T follicular helper cell (primary cell): ENCODE measurements around the gene FAM13B.
"Not testable (repeated sequence)": the region's sequence is repeated elsewhere in the genome, so short reads cannot be mapped to it uniquely, and the experiment has no call there.

Experiments used
- DNase-seq: peaks from one replicate; pipeline ENCODE4 v3.0.0-alpha.2; 2020; ENCODE audit warnings: low read depth
- total RNA-seq, 2 experiments: gene quantifications; one replicate each; lab custom pipeline; 2026; lab: John Stamatoyannopoulos, UW

FAM13B gene
- 70.5 to 116 reads per million in 2 experiments for total RNA-seq

GRCh38 chr5:138032572-138033385 is at the start of gene FAM13B:
TSS of gene FAM13B (minus strand) at chr5:138033079. CDS start at chr5:138019111, 13,968 bp downstream.
- DNase-seq, result peak; percentile 72

- no peak for DNase-seq
Observed at GRCh38 chr5:138082033-138082432, 49.2 kb upstream of the FAM13B start.

GRCh38 chr5:138078006-138078643 is 45.2 kb upstream of the FAM13B start:
- no peak for DNase-seq

DNA sequence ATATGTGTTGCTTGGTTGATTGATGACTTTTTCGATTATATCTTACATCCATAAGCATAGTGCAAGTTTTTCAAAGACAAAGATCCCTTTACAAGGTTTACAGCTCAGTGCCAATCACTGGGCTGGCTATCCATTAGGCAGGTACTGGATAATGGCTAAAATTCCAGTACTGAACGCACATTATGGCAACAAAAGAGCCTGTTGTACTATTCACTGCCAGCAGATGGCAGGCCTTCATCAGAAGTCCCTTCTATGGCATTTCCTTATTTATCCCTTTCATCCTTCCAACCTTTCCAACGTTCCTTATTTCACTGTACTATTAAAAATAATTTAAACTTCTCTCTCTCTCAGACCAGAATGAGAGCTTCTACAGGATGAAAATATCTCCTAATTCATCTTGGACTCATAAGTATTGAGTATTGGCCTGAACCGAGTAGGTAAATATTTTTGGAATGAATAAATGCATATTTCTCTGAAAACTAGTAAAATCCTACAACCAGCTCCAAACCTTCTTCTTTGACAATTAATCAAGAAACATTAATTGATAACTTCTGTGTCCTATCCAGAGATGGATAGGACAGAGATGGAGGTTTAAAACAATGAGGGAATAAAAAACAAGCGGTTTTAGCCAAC is 44.3 kb upstream of the FAM13B start:
- DNase-seq, result peak; percentile 30

DNA sequence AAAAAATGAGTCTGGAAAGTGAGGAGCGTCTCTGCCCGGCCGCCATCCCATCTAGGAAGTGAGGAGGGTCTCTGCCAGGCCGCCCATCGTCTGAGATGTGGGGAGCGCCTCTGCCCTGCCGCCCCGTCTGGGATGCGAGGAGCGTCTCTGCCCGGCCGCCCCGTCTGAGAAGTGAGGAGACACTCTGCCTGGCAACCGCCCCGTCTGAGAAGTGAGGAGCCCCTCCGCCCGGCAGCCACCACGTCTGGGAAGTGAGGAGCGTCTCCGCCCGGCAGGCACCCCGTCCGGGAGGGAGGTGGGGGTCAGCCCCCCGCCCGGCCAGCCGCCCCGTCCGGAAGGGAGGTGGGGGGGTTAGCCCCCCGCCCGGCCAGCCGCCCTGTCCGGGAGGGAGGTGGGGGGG is 37.1 kb upstream of the FAM13B start:
- not testable (repeated sequence) for DNase-seq

DNA sequence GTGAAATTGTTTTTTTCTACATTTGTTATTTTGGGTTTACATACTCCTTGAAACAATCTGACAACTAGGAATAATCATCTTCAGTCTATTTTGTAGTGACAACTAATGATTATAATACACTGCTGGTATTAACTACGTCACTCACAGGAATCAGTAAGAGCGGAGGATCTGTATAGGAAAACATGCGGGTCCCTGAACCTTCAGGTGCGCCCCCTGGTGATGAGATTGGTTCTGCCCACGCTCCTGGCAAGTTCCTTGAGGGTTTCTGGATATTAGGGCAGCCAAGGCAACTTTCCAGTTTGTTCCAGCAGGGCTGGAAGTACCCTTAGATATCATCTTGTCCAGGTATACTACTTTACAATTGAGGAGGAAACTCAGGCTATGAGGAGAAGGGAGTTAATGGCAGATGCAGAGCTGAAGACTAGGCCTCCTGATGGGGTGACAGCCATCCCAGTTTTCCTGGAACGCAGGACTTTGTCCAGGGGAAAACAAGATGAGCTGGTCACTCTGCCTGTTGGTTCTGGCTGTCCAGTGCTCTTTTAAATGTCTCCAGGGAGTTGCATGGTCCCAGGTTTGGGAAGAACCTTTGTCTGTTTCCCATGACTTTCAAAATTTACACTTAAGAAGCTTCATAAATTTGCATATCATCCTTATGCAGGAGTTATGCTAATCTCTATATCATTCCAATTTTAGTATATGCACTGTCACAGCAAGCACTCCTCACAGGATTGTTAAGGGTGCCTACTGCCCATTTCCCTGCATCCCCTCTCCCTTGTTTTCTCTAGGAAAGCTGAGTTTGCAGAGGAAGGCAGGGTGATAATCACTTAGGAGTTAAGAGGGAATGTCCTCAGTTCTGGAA is 36.1 kb upstream of the FAM13B start:
- DNase-seq, result peak; percentile 58

DNA sequence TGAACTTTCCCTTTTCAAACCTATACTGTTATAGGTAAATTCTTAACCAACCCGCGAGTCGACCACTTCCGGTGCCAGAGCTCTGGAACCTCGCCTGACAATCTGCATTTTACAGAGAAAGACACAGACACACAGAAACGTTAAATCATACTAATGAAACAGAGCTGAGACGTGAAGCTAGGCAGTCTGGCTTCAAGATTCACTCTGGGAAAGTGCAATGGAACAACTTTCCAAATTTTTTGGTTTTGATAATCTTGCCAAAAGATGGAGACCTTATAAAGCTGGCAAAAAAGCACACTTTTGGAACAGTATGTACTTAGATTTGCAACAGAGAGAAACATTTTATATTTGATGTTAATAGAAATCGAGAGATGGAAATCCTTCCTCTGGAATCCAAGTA is 35.1 kb upstream of the FAM13B start:
- DNase-seq, result no peak

DNA sequence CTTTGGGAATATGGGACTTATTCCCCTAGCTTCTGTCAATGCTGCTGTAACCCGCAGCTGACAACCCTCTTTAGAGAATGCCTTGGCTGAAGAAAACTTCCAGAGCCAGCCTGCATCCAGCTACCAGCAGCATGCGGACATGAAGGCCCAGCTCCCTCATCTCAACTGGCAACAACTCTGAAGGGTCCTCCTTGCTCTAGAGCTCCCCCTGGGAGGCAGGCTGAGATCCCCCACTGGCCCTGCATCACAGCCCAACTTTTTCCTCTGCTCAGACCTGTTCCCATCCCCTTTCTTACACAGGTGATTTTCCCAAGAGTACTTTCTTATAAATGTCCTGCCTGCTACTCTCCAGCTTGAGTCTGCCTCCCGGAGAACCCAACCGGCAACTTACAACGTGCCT is 32.2 kb upstream of the FAM13B start:
- no peak for DNase-seq

GRCh38 chr5:138064526-138064925 is 31.6 kb upstream of the FAM13B start:
- no peak for DNase-seq

DNA sequence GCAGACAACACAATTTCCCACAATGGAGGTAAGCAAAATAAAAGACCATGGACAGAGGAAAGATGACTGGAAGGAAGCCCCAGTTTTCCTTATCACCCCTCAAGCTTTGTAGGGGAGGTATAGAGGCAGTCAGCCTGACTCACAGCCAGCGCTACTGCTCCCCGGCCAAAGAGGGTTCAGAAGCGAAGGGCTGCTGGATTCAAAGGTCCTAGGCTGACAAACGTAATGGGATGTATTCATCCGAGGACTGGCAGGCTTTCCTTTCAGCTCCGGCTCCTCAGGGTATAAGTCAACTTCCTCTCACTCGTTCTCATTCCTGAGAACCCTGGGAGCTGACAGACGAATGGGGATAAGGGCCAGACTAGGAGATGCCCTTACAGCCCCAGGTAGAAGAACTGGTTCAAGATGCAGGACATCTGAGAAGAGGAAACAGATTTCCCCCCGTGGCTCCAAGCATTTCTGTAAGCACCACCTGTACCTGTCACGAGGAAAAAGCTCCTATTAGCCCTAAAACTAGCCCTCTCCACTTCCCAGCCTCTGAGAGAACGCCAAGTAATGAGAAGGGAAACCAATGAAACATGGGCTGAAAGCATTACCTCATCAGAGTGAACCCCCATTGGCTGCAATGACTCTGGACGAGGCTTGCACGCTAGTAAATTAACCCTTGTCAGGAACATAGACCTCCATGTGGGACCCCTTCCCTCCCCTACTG is 22.1 kb upstream of the FAM13B start:
- DNase-seq, result no peak

DNA sequence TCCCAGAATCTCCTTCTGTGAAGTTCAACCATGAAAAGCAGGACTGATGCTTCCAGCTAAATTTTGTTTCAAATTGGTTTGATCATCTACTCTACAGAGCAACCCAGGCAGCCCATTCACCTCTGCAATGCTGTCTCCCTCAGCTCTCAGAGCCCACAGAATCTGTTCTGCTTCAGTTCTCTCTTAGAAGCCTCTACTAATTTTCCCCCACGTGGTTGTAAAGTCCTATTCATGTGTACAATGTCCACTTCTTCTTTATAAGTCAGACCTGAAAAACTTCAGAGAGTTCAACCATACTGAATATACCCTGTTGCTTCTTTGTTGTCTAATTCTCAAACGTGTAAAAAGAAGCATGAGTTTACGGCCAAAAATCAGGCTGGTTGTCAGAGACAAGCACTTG is 21.3 kb upstream of the FAM13B start:
- DNase-seq, result no peak

GRCh38 chr5:138053554-138053953 is 20.7 kb upstream of the FAM13B start:
- no peak for DNase-seq

- not testable (repeated sequence) for DNase-seq
Observed at GRCh38 chr5:138052718-138053117, 19.8 kb upstream of the FAM13B start.

GRCh38 chr5:138051441-138052296 is 18.8 kb upstream of the FAM13B start:
- DNase-seq, result no peak

- not testable (repeated sequence) for DNase-seq
Observed at GRCh38 chr5:138045283-138045682, 12.4 kb upstream of the FAM13B start.

DNA sequence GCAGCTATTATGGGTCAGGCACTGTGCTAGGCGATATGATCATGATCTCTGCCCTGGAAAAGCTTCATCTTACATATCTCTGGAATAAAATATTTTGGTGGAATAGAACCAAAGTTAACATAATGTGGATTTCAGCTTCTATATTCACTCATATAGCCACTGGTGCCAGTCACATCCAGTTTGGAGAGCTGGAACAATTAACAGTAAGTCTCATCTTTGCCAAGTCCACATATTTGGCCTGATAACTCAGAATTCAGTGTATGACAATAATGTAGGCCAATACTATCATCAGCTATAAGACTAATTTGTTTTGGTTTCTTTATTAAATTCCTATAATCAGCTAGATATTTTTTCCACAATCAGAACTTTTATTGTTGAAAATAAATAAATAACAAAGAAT is 5.9 kb upstream of the FAM13B start:
- DNase-seq, result no peak

DNA sequence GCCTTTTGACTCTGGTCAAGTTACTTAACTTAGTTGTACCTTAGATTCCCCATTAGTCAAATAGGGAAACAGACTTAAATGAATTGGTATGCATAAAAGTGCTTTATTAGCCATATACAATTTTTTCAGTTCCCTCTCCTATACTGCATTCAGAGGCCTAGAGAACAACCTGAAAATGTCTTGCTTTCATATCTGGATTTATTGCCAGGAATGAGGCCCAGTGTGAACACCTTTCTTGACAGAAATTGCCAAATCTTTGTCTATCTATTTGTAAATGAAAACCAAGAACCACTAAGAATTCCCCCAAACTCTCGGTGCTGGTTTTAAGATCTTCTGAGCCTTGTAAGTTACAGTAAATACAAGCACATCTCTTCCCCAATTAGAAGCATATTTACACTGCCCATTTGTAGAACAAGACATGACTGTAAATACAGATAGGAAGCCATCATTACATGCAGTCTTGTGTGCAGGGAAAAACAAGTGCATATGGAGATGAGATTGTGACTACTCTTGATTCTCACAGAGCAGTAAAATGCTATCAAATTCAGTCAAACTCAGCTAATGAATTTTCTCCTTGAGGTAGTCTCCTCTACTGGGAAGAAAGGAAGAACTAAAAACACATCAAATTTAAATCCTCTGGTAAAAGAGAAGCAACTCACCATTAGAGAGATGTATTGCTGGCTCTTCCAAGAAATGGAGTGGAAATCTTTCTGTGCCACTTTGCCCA is 5.2 kb upstream of the FAM13B start:
- no peak for DNase-seq

DNA sequence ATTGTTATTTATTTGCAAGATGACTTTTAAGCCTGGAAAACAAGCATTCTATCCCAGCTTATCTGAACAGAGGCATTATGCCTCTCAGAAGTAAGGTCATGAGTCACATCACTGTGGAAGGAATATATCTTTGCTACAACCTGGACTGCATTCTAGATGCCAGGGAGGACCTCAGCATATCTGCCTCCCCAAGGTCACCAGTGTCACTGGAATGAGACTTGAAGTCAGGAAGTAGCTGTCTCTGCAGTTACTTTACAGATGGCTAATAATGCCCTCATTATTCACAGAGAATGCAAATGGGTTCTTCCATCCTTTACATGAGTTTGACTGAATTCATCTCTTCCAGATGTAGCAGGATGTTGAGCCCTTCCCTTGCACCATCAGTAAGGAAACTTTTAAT is 4.4 kb upstream of the FAM13B start:
- DNase-seq, result no peak
